Vagina (tissue), 2 donors: Measurements from ENCODE around the gene CES5A.

ENCODE experiments used
- CTCF ChIP-seq, 3 experiments: fragments of 450-650 bp in 2 of 3; fragments of 200-600 bp in 1 of 3; sonication (generic) in 1 of 3; IDR thresholded peaks; one replicate each; pipeline ENCODE4 v1.5.1; 2017 to 2019; ENCODE audit warnings: antibody characterized with exemption in 3 of 3, mild to moderate bottlenecking in 2 of 3, moderate library complexity in 2 of 3
- POLR2A ChIP-seq, 2 donors: fragments of 450-650 bp; IDR thresholded peaks; one replicate each; pipeline ENCODE4 v1.6.1; 2017; ENCODE audit warnings: antibody characterized with exemption in 2 of 2, mild to moderate bottlenecking in 2 of 2, moderate library complexity in 2 of 2
- POLR2AphosphoS5 ChIP-seq, 2 donors: sonication (generic); formaldehyde crosslinking; IDR thresholded peaks; one replicate each; pipeline ENCODE4 v1.9.0; 2017; ENCODE audit warnings: antibody characterized with exemption in 2 of 2, mild to moderate bottlenecking in 2 of 2, low read depth in 1 of 2; ENCODE audit not compliant: insufficient read depth in 1 of 2

GRCh38 chr16:55817236-55817912 lies 57.8 kb downstream of the CES5A start:
- TF ChIP-seq CTCF (IDR thresholded peaks at IDR 0.05) (no peak), POLR2AphosphoS5 (IDR thresholded peaks at IDR 0.05; ENCODE audit: insufficient read depth in 1 of 2, low read depth in 1 of 2) (no peak), POLR2A (IDR thresholded peaks at IDR 0.05) (no peak)
